IPS-18a (cell line): ENCODE results near the gene KATNIP.

ENCODE experiments used
- H3K27ac ChIP-seq: one replicate; pipeline ENCODE4 v1.5.1; 2013; ENCODE audit warnings: low read length
- H3K27me3 ChIP-seq: one replicate; pipeline ENCODE4 v1.6.1; 2013; ENCODE audit warnings: mild to moderate bottlenecking, low read length; ENCODE audit not compliant: control insufficient read depth, insufficient read depth
- H3K36me3 ChIP-seq: one replicate; pipeline ENCODE4 v1.6.1; 2013; ENCODE audit warnings: low read depth, low read length; ENCODE audit not compliant: control insufficient read depth
- H3K4me1 ChIP-seq: one replicate; pipeline ENCODE4 v1.6.1; 2013; ENCODE audit warnings: low read depth, low read length; ENCODE audit not compliant: control insufficient read depth
- H3K4me3 ChIP-seq: one replicate; pipeline ENCODE4 v1.5.1; 2013; ENCODE audit warnings: low read length
- H3K9ac ChIP-seq: one replicate; pipeline ENCODE4 v1.6.1; 2013; ENCODE audit warnings: mild to moderate bottlenecking, low read length, moderate library complexity
- H3K9me3 ChIP-seq: one replicate; pipeline ENCODE4 v1.6.1; 2013; ENCODE audit warnings: low read depth, low read length; ENCODE audit not compliant: control insufficient read depth

The KATNIP gene

DNA sequence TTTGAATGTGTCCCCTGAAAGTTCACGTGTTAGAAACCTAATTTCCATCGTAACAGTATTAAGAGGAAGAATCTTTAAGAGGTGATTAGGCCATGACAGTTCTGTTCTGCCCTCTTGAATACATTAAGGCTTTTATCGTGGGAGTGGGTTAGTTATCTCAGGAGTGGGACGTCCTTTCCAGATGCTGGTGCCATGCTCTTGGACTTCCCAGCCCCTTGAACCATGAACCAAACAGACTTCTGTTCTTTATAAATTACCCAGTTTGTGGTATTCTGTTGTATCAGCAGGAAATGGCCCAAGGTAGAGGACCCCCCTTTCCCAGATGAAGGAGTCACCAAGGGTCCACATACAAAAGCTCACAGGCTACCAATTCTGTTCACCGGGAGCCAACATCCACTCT lies 10.3 kb upstream of the KATNIP start:
- no peaks in the 10 kb centered on the region for H3K9me3 ChIP-seq
- H3K4me3 ChIP-seq: no peak overlapping the region
- H3K9ac ChIP-seq: no peak overlapping the region
- H3K4me1 ChIP-seq: no peaks in the 10 kb centered on the region
- H3K36me3 ChIP-seq: peaks cover 93% of the 10 kb centered on the region
- no peaks in the 10 kb centered on the region for H3K27me3 ChIP-seq
- no peak overlapping the region for H3K27ac ChIP-seq

GRCh38 chr16:27543801-27544200 lies 6.1 kb upstream of the KATNIP start:
- H3K27me3 ChIP-seq: no peaks in the 10 kb centered on the region
- no peaks in the 10 kb centered on the region for H3K9me3 ChIP-seq
- H3K27ac ChIP-seq: no peak overlapping the region
- peaks cover 65% of the 10 kb centered on the region for H3K36me3 ChIP-seq
- peaks cover 4% of the 10 kb centered on the region for H3K4me1 ChIP-seq
- H3K4me3 ChIP-seq: no peak overlapping the region
- no peak overlapping the region for H3K9ac ChIP-seq

GRCh38 chr16:27544671-27545070 lies 5.3 kb upstream of the KATNIP start:
- Histone ChIP-seq H3K27me3 (no peaks in the 10 kb centered on the region), H3K9ac (no peak overlapping the region), H3K27ac (no peak overlapping the region), H3K4me1 (peaks cover 4% of the 10 kb centered on the region), H3K9me3 (no peaks in the 10 kb centered on the region), H3K36me3 (peaks cover 56% of the 10 kb centered on the region), H3K4me3 (no peak overlapping the region)

- Histone ChIP-seq H3K9ac (no peak overlapping the region), H3K36me3 (peaks cover 32% of the 10 kb centered on the region), H3K4me1 (peaks cover 4% of the 10 kb centered on the region), H3K27ac (no peak overlapping the region), H3K9me3 (no peaks in the 10 kb centered on the region), H3K27me3 (no peaks in the 10 kb centered on the region), H3K4me3 (no peak overlapping the region)
Observed at GRCh38 chr16:27547134-27547533, 2.8 kb upstream of the KATNIP start.

GRCh38 chr16:27547851-27548250 lies 2.1 kb upstream of the KATNIP start:
- peaks cover 26% of the 10 kb centered on the region for H3K36me3 ChIP-seq
- H3K4me1 ChIP-seq: peaks cover 4% of the 10 kb centered on the region
- H3K27me3 ChIP-seq: no peaks in the 10 kb centered on the region
- H3K9me3 ChIP-seq: no peaks in the 10 kb centered on the region
- H3K27ac ChIP-seq: no peak overlapping the region
- H3K9ac ChIP-seq: no peak overlapping the region
- no peak overlapping the region for H3K4me3 ChIP-seq

- H3K9ac ChIP-seq: peak overlapping the region; percentile 72
- no peaks in the 10 kb centered on the region for H3K9me3 ChIP-seq
- peak overlapping the region; percentile 92 for H3K4me3 ChIP-seq
Observed at GRCh38 chr16:27549464-27549745, 539 bp upstream of the KATNIP start.

DNA sequence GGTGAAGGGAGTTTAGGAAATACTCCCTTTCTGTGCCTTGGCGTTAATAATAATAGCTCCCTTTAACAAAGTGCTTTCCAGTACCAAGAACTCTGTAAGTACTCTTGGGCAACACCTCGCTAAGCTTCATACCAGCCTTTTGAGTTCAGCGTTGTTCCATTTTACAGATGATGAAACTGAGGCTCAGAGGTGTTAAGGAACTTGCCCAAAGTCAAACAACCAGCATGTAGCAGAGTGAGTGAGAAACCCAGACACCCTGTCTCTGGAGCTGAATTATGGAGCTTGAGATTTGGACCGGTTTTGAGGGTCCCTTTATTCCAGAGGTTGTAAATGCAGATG lies 607 bp downstream of the KATNIP start:
- Histone ChIP-seq H3K4me1 (peaks cover 4% of the 10 kb centered on the region), H3K9ac (peak overlapping the region; percentile 75), H3K9me3 (no peaks in the 10 kb centered on the region), H3K4me3 (peak overlapping the region; percentile 92), H3K27me3 (no peaks in the 10 kb centered on the region), H3K36me3 (peaks cover 1% of the 10 kb centered on the region), H3K27ac (no peak overlapping the region)

More at GRCh38 chr16:27549464-27549745, 539 bp upstream of the KATNIP start:
- Histone ChIP-seq H3K4me1 (peaks cover 4% of the 10 kb centered on the region), H3K36me3 (peaks cover 12% of the 10 kb centered on the region), H3K27me3 (no peaks in the 10 kb centered on the region), H3K27ac (no peak overlapping the region)

- Histone ChIP-seq H3K9ac (no peak overlapping the region), H3K27me3 (no peaks in the 10 kb centered on the region), H3K36me3 (no peaks in the 10 kb centered on the region), H3K9me3 (no peaks in the 10 kb centered on the region), H3K27ac (no peak overlapping the region), H3K4me3 (peak overlapping the region; percentile 92), H3K4me1 (peaks cover 4% of the 10 kb centered on the region)
Observed at GRCh38 chr16:27551036-27551435, 1.1 kb downstream of the KATNIP start.

GRCh38 chr16:27556471-27556870 lies 6.5 kb downstream of the KATNIP start:
- H3K9me3 ChIP-seq: no peaks in the 10 kb centered on the region
- H3K4me1 ChIP-seq: no peaks in the 10 kb centered on the region
- H3K27ac ChIP-seq: no peak overlapping the region
- no peak overlapping the region for H3K4me3 ChIP-seq
- no peaks in the 10 kb centered on the region for H3K36me3 ChIP-seq
- H3K9ac ChIP-seq: no peak overlapping the region
- no peaks in the 10 kb centered on the region for H3K27me3 ChIP-seq

DNA sequence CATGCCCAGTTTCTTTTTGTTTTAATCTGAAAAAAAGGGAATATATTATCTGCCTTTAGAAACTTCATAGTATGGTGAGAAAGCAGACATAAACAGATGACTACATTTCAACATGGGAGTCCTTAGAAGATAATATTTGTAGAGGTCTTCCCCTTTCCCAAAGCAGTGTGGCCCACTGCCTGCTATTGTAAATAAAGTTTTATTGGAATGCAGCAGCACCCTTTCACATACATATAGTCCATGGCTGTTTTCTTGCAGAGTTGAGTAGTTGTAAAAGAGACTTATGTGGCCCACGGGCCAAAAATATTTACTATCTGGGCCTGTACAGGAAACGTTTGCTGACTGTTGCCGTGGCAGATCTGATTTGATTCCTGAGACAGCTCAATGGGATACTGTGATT lies 8.5 kb downstream of the KATNIP start:
- Histone ChIP-seq H3K9me3 (no peaks in the 10 kb centered on the region), H3K27ac (no peak overlapping the region), H3K27me3 (no peaks in the 10 kb centered on the region), H3K36me3 (no peaks in the 10 kb centered on the region), H3K4me3 (no peak overlapping the region), H3K4me1 (no peaks in the 10 kb centered on the region), H3K9ac (no peak overlapping the region)

GRCh38 chr16:27558932-27559331 lies 9.0 kb downstream of the KATNIP start:
- no peak overlapping the region for H3K27ac ChIP-seq
- H3K4me3 ChIP-seq: no peak overlapping the region
- no peaks in the 10 kb centered on the region for H3K4me1 ChIP-seq
- no peak overlapping the region for H3K9ac ChIP-seq
- no peaks in the 10 kb centered on the region for H3K27me3 ChIP-seq
- no peaks in the 10 kb centered on the region for H3K36me3 ChIP-seq
- H3K9me3 ChIP-seq: no peaks in the 10 kb centered on the region

DNA sequence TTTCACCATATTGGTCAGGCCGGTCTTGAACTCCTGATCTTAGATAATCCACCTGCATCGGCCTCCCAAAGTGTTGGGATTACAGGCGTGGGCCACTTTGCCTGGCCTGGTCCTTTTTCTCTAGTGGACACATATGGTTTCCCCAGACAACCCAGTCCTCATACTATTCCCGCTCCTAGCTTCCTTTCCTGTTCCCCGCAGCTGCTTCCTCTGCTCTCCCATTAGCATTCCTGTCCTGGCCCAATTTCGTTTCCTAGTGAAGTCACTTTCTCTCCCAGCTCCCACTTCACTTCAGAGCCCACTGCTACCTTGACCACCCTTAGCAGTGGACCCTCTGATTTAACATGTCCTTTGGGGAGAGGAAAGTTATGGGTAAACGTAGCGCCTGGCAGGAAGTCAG lies 11.3 kb downstream of the KATNIP start:
- Histone ChIP-seq H3K4me3 (no peak overlapping the region), H3K9ac (no peak overlapping the region), H3K36me3 (no peaks in the 10 kb centered on the region), H3K27me3 (no peaks in the 10 kb centered on the region), H3K9me3 (no peaks in the 10 kb centered on the region), H3K4me1 (no peaks in the 10 kb centered on the region), H3K27ac (no peak overlapping the region)

DNA sequence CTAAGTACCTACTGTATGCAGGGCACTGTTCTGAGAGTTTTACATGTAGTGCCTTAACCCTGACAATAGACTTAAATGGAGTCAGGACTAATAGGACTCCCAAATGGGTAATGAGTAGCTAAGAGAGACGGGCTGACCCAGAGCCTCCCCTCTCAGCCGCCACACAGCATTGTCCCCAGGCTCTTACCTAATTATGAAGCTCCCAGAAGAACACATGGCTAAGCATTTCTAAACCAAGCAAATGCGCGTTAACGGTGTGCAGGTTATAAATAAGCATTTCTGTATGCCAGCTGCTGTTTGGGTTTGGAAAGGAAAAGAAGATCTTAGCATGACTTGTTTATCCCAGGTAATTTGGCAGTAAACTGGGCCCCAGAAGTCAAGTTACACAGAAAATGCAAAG lies 14.3 kb downstream of the KATNIP start:
- Histone ChIP-seq H3K36me3 (no peaks in the 10 kb centered on the region), H3K27me3 (no peaks in the 10 kb centered on the region), H3K4me1 (no peaks in the 10 kb centered on the region), H3K27ac (no peak overlapping the region), H3K4me3 (no peak overlapping the region), H3K9me3 (no peaks in the 10 kb centered on the region), H3K9ac (no peak overlapping the region)
